ENCODE measurements around the gene CPZ. TPM values are rescaled to one million over a fixed set of nuclear protein-coding genes. Genes with fewer than 3 reads are reported as not detected.

Gene CPZ
- total RNA-seq, 2 donors from 2014 or later = not detected

DNA sequence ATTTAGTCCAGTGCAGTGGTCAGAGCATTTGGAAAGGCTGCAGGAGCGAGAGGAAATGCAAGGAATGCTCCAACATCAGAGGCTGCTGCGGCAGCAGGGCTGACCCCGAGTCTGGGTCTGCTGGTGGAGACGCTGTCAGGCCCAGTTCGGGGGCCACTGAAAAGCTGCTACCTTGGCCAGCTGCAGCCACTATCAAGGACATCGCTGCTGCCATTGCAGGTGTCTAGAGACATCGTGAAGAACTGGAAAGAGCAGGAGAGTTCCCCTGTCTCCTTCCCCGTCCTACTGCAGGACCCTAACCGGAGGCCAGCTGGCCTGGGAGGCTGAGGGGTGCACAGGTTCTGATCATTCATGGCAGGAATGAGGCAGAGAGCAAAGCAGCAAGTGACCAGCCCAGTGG lies 41.9 kb upstream of the CPZ start:
- Mint-ChIP-seq H3K4me1 (ENCODE audit: low read depth) (no peaks in the 10 kb centered on the region), H3K36me3 (ENCODE audit: insufficient read depth in 2 of 2) (no peaks in the 10 kb centered on the region), H3K9me3 (no peaks in the 10 kb centered on the region), H3K27me3 (ENCODE audit: low read depth) (no peaks in the 10 kb centered on the region), H3K4me3 (no peak overlapping the region), H3K27ac (no peak overlapping the region)
- DNase-seq (no peak), ATAC-seq (replicated peaks in 1 of 2) (no peak)

DNA sequence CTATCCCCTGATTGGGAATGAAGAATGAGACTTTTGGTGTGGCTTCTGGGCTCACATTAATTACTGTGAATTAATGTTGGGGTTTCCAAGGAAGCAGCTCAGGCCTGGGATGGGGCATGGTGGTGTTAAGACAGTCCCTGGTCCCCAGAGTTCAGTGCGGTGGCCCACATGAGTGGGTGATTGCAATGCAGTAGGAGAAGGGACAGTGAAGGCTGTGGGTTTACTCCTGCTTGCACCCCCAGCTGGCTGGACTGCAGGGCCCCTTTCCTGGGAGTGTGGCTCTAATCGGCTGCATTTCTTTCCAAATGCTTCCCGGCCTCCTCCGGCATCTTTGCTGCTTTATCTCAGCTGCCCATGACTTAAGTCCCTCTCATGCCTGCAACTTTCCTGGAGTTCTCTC lies 40.5 kb upstream of the CPZ start:
- no peak for ATAC-seq (replicated peaks in 1 of 2)
- H3K36me3 Mint-ChIP-seq (ENCODE audit: insufficient read depth in 2 of 2) = no peaks in the 10 kb centered on the region
- H3K9me3 Mint-ChIP-seq = no peaks in the 10 kb centered on the region
- DNase-seq = no peak
- no peaks in the 10 kb centered on the region for H3K4me1 Mint-ChIP-seq (ENCODE audit: low read depth)
- H3K27ac Mint-ChIP-seq = no peak overlapping the region
- H3K27me3 Mint-ChIP-seq (ENCODE audit: low read depth) = no peaks in the 10 kb centered on the region
- H3K4me3 Mint-ChIP-seq = no peak overlapping the region

DNA sequence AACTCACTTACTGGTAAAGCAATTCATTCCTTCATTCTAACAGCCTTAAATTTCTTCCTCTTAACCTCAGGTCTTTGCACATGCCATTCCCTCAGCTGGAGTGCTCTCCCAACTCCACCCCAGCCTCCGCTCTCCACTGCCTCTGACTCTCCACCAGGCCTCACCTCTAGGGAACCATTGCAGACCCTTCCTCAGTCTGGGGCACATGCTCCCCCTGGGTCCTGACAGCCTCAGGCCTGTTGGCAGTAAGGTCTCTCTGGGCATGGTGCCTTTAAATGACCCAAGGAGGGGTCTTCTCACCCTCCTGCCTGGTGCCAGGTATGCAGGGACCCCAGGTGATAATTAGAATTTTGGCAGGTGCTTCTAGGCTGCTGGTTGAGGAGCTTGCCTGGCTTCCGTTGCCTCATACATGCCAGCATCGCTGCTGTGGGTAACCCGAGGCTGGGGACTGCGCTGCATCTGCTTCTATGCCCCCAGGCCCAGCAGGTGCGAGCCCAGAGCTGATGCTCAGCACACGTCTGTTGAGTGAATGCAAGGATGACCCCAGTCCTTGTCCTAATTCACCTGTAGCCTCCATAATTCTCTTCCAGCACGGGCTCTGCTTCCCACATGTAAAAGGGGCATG lies 39.9 kb upstream of the CPZ start:
- H3K4me3 Mint-ChIP-seq = no peak overlapping the region
- no peaks in the 10 kb centered on the region for H3K27me3 Mint-ChIP-seq (ENCODE audit: low read depth)
- H3K27ac Mint-ChIP-seq = no peak overlapping the region
- DNase-seq = no peak
- no peak for ATAC-seq (replicated peaks in 1 of 2)
- H3K9me3 Mint-ChIP-seq = no peaks in the 10 kb centered on the region
- no peaks in the 10 kb centered on the region for H3K36me3 Mint-ChIP-seq (ENCODE audit: insufficient read depth in 2 of 2)
- H3K4me1 Mint-ChIP-seq (ENCODE audit: low read depth) = no peaks in the 10 kb centered on the region

DNA sequence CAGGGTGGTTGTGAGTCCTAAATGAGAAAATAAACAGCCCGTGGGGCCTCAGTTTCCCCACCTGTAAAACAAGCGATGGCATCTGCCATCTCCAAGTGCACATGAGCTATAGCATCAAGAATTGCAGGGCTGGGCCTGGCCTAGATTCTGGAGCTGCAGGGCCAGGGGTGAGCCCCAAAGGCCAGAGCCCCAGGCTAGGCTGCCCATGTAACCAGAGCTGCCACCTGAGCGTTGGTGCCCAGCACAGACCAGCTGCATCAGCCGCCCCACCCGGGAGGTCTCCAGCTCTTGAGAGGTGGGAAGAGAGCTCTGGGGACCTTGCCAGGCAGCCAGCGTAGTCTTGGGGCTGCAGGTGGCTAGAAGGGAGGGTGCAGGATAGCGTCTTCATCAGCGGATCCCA lies 39.3 kb upstream of the CPZ start:
- H3K27ac Mint-ChIP-seq = no peak overlapping the region
- H3K36me3 Mint-ChIP-seq (ENCODE audit: insufficient read depth in 2 of 2) = no peaks in the 10 kb centered on the region
- H3K4me3 Mint-ChIP-seq = no peak overlapping the region
- no peaks in the 10 kb centered on the region for H3K4me1 Mint-ChIP-seq (ENCODE audit: low read depth)
- ATAC-seq (replicated peaks in 1 of 2) (no peak), DNase-seq (no peak)
- no peaks in the 10 kb centered on the region for H3K27me3 Mint-ChIP-seq (ENCODE audit: low read depth)
- H3K9me3 Mint-ChIP-seq = no peaks in the 10 kb centered on the region

- Mint-ChIP-seq H3K36me3 (ENCODE audit: insufficient read depth in 2 of 2) (no peaks in the 10 kb centered on the region), H3K4me3 (no peak overlapping the region), H3K4me1 (ENCODE audit: low read depth) (no peaks in the 10 kb centered on the region), H3K27me3 (ENCODE audit: low read depth) (no peaks in the 10 kb centered on the region), H3K27ac (no peak overlapping the region), H3K9me3 (no peaks in the 10 kb centered on the region)
- ATAC-seq (replicated peaks in 1 of 2) = no peak
- DNase-seq = no peak
Observed at GRCh38 chr4:8553991-8554405, 38.6 kb upstream of the CPZ start.

DNA sequence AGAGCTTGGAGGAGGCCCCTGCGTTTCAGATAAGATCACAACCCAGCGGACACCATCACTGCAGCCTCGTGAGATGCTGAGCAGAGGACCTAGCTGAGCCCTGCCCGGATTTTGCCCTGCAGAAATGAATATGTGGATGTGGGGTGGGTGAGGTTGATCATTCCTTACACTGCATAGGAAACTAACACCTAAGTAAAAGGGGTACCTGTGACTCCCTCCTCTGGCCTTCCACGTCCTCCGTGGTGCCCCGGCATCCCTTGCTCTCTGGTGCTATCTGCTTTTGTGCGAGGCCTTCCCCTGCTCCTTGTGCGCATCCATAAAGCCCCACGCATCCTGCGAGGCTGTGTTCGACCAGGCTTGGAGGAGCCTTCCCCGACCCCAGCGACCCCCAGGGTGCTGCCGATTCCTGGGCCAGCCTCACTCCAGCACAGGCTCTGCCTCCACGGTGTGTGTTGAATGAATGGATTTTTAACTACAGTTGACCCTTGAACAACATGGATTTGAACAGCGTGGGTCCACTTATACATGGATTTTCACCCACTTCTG lies 37.9 kb upstream of the CPZ start:
- H3K36me3 Mint-ChIP-seq (ENCODE audit: insufficient read depth in 2 of 2) = no peaks in the 10 kb centered on the region
- no peaks in the 10 kb centered on the region for H3K9me3 Mint-ChIP-seq
- no peak overlapping the region for H3K4me3 Mint-ChIP-seq
- no peaks in the 10 kb centered on the region for H3K4me1 Mint-ChIP-seq (ENCODE audit: low read depth)
- ATAC-seq (replicated peaks in 1 of 2) (no peak), DNase-seq (no peak)
- no peaks in the 10 kb centered on the region for H3K27me3 Mint-ChIP-seq (ENCODE audit: low read depth)
- no peak overlapping the region for H3K27ac Mint-ChIP-seq

GRCh38 chr4:8555716-8556115 lies 36.8 kb upstream of the CPZ start:
- Mint-ChIP-seq H3K9me3 (no peaks in the 10 kb centered on the region), H3K27me3 (ENCODE audit: low read depth) (no peaks in the 10 kb centered on the region), H3K27ac (no peak overlapping the region)

GRCh38 chr4:8556341-8557150 lies 36.0 kb upstream of the CPZ start:
- no peaks in the 10 kb centered on the region for H3K27me3 Mint-ChIP-seq (ENCODE audit: low read depth)
- H3K27ac Mint-ChIP-seq = no peak overlapping the region
- H3K9me3 Mint-ChIP-seq = no peaks in the 10 kb centered on the region
- no peaks in the 10 kb centered on the region for H3K36me3 Mint-ChIP-seq (ENCODE audit: insufficient read depth in 2 of 2)
- H3K4me3 Mint-ChIP-seq = no peak overlapping the region
- no peak for DNase-seq
- no peaks in the 10 kb centered on the region for H3K4me1 Mint-ChIP-seq (ENCODE audit: low read depth)
- ATAC-seq (replicated peaks in 1 of 2) = no peak

More at GRCh38 chr4:8555716-8556115, 36.8 kb upstream of the CPZ start:
- Mint-ChIP-seq H3K36me3 (ENCODE audit: insufficient read depth in 2 of 2) (no peaks in the 10 kb centered on the region), H3K4me3 (no peak overlapping the region), H3K4me1 (ENCODE audit: low read depth) (no peaks in the 10 kb centered on the region)
- ATAC-seq (replicated peaks in 1 of 2) (no peak), DNase-seq (no peak)

- no peaks in the 10 kb centered on the region for H3K36me3 Mint-ChIP-seq (ENCODE audit: insufficient read depth in 2 of 2)
- H3K27me3 Mint-ChIP-seq (ENCODE audit: low read depth) = no peaks in the 10 kb centered on the region
- no peak overlapping the region for H3K27ac Mint-ChIP-seq
- no peak overlapping the region for H3K4me3 Mint-ChIP-seq
- DNase-seq = no peak
- no peaks in the 10 kb centered on the region for H3K9me3 Mint-ChIP-seq
- no peak for ATAC-seq (replicated peaks in 1 of 2)
- no peaks in the 10 kb centered on the region for H3K4me1 Mint-ChIP-seq (ENCODE audit: low read depth)
Observed at GRCh38 chr4:8557151-8558076, 35.2 kb upstream of the CPZ start.

GRCh38 chr4:8558080-8558960 lies 34.2 kb upstream of the CPZ start:
- ATAC-seq (replicated peaks in 1 of 2) (no peak), DNase-seq (no peak)
- no peaks in the 10 kb centered on the region for H3K9me3 Mint-ChIP-seq
- no peak overlapping the region for H3K4me3 Mint-ChIP-seq
- no peaks in the 10 kb centered on the region for H3K4me1 Mint-ChIP-seq (ENCODE audit: low read depth)
- no peak overlapping the region for H3K27ac Mint-ChIP-seq
- no peaks in the 10 kb centered on the region for H3K27me3 Mint-ChIP-seq (ENCODE audit: low read depth)
- no peaks in the 10 kb centered on the region for H3K36me3 Mint-ChIP-seq (ENCODE audit: insufficient read depth in 2 of 2)

DNA sequence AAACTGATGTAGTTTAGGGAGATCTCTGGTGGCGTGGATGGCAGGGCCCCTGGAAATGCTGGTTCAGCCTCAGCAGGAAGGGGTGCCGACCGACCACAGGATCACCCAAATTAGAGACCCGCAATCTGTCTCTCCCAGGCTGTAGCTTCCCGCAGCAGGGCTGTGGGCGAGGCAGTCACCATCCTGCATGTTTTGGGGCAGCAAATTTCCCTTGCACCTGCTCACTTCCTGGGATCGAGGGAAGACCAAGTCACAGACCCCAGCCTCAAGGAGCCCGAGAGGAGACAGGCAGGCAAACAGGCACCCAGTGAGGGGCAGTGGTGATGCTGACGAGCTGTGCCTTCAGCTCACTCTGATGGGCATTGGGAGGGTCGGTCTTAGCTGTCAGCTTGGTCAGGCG lies 33.6 kb upstream of the CPZ start:
- Mint-ChIP-seq H3K27ac (no peak overlapping the region), H3K36me3 (ENCODE audit: insufficient read depth in 2 of 2) (no peaks in the 10 kb centered on the region), H3K4me1 (ENCODE audit: low read depth) (no peaks in the 10 kb centered on the region), H3K9me3 (no peaks in the 10 kb centered on the region), H3K27me3 (ENCODE audit: low read depth) (no peaks in the 10 kb centered on the region), H3K4me3 (no peak overlapping the region)
- DNase-seq (no peak), ATAC-seq (replicated peaks in 1 of 2) (no peak)

DNA sequence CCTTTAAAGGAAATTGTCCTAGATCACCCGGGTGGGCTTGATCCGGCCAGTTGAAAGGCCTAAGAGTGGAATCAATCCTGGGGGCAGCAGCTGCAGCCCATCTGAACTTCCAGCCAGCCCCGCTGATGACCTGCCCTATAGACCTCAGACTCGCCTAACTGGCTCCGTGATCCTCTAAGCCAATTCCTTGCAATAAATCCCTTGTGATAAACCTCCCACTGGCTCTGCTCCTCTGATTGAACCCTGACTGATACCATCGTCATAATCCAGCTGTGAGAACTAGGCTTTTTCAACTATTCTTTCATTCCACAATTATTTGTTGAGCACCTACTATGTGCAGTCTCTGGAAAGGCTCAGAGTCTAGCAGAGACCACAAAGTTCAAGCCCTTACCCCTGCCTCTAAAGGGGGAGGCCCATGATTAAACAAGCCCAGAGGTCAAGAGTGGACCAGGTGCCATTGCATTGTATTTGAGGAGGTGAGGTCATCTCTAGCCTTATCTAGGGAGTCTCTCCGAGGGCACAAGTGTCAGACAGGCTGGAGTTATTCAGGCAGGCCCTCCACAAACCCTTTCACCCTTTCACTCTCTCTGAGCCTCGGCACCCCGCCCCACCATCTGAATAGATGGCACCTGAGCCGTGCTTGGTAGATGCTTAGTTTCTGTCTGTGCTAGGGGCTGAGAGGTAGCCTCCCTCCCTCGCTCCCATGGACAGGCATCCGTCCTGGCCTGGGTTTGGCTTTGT lies 32.9 kb upstream of the CPZ start:
- Mint-ChIP-seq H3K27me3 (ENCODE audit: low read depth) (no peaks in the 10 kb centered on the region), H3K9me3 (no peaks in the 10 kb centered on the region), H3K27ac (no peak overlapping the region), H3K4me1 (ENCODE audit: low read depth) (no peaks in the 10 kb centered on the region), H3K36me3 (ENCODE audit: insufficient read depth in 2 of 2) (no peaks in the 10 kb centered on the region), H3K4me3 (no peak overlapping the region)
- ATAC-seq (replicated peaks in 1 of 2) (no peak), DNase-seq (no peak)
